ENCODE results near the gene CACNA1H. TPM values are rescaled to one million over a fixed set of nuclear protein-coding genes. Genes with fewer than 3 reads are reported as not detected.

CACNA1H gene
- total and polyA plus RNA-seq, 2 of the 8 experiments (the other 6 are each of a cell fraction or from before 2014, with no cell fraction given): 14.0 to 28.7 TPM

DNA sequence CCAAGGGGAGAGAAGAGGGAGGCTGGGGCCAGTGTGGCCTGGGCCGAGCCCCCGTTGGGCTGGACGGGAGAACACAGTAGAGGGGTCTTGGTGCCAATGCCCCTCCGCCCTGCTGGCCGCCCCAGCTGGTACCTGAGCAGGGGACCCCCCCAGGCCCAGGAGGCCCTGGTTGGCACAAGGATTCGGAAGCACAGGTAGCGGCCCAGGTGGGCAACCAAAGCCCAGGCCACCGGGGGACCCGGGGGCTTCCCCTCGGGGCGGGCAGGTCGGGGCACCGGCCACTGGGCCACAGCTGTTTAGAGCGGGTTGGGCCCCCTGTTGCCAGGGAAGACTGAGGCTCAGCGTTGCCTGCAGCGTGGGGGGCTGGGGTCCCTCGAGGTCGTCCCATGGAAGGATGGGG is 28.6 kb upstream of the CACNA1H start:
- WGBS, 2 experiments (ENCODE audit: extremely low coverage in 1 of 2, insufficient coverage in 1 of 2, insufficient read length in 1 of 2, insufficient replicate concordance in 2 of 2, low coverage in 1 of 2, low lambda C conversion rate in 2 of 2, missing lambda C conversion rate in 1 of 2): 92% methylated on average over 5 of the region's 18 CpGs; no CpG with 5 or more reads in 1 of the 2 experiments
- Histone ChIP-seq H3K27me3 (replicated peaks in 1 of 4; ENCODE audit: control insufficient read depth in 3 of 4, extremely low read depth in 1 of 4, insufficient read depth in 3 of 4, low read length in 3 of 4) (no peaks in the 10 kb centered on the region), H4K20me1 (replicated peaks in 1 of 2; ENCODE audit: control insufficient read depth in 1 of 2, insufficient read depth in 2 of 2, low read length in 2 of 2) (no peaks in the 10 kb centered on the region), H2AK5ac (ENCODE audit: low read depth, low read length) (no peak overlapping the region), H3K4me3 (ENCODE audit: extremely low read depth in 1 of 4, insufficient read depth in 2 of 4, low read depth in 3 of 4, low read length in 4 of 4) (no peak overlapping the region), H4K91ac (replicated peaks; ENCODE audit: insufficient read length, low read length) (no peak overlapping the region), H3K79me2 (ENCODE audit: control insufficient read depth in 1 of 2, insufficient read depth in 2 of 2, low read length in 2 of 2) (no peaks in the 10 kb centered on the region), H3K9ac (replicated peaks in 1 of 4; ENCODE audit: extremely low read depth in 1 of 4, low read depth in 3 of 4, low read length in 3 of 4) (no peak overlapping the region), H2BK20ac (ENCODE audit: low read length) (no peak overlapping the region), H3K27ac (ENCODE audit: low read depth, low read length) (no peak overlapping the region), H3K36me3 (ENCODE audit: control insufficient read depth in 2 of 4, insufficient read depth in 4 of 4, low read length in 3 of 4) (no peaks in the 10 kb centered on the region), H2BK5ac (ENCODE audit: low read depth, low read length) (no peak overlapping the region), H2BK12ac (ENCODE audit: low read depth, low read length) (no peak overlapping the region), H2AFZ (ENCODE audit: low read length) (no peak overlapping the region), H3K23ac (ENCODE audit: insufficient read length) (no peak overlapping the region), H3K56ac (replicated peaks; ENCODE audit: insufficient read length, low read depth, low read length) (no peak overlapping the region), H3K23me2 (ENCODE audit: low read depth, low read length) (no peaks in the 10 kb centered on the region), H2BK120ac (replicated peaks; ENCODE audit: low read depth, low read length) (no peak overlapping the region), H2BK15ac (ENCODE audit: low read length) (no peak overlapping the region), H3K14ac (ENCODE audit: insufficient read length) (no peak overlapping the region), H3K4ac (replicated peaks; ENCODE audit: insufficient read length, low read depth, low read length) (no peak overlapping the region), H3K9me3 (ENCODE audit: insufficient read depth in 2 of 2, low read depth in 1 of 2, low read length in 1 of 2) (no peaks in the 10 kb centered on the region), H3K4me2 (ENCODE audit: insufficient read depth in 1 of 2, low read depth in 2 of 2, low read length in 2 of 2) (no peak overlapping the region), H3K18ac (ENCODE audit: extremely low read depth, low read length) (no peak overlapping the region), H3K79me1 (ENCODE audit: low read depth, low read length) (no peaks in the 10 kb centered on the region), H4K8ac (ENCODE audit: extremely low read depth, insufficient read depth, low read length) (no peak overlapping the region), H3K4me1 (replicated peaks in 1 of 4; ENCODE audit: control insufficient read depth in 3 of 4, insufficient read depth in 4 of 4, low read length in 3 of 4) (peaks cover 0 to 6% (median 0%) of the 10 kb centered on the region in 4 experiments; a peak in 2 of 7 replicates), H4K5ac (ENCODE audit: insufficient read length, low read depth, low read length) (no peak overlapping the region)
- FAIRE-seq: no peak
- POLR2A ChIA-PET (ENCODE audit: partially characterized antibody): no interaction called here
- CTCF ChIA-PET (ENCODE audit: partially characterized antibody): no interaction called here
- DNase-seq (ENCODE audit: low read depth in 1 of 2, low spot score in 2 of 2): no peak
- TF ChIP-seq, protein P1, sequence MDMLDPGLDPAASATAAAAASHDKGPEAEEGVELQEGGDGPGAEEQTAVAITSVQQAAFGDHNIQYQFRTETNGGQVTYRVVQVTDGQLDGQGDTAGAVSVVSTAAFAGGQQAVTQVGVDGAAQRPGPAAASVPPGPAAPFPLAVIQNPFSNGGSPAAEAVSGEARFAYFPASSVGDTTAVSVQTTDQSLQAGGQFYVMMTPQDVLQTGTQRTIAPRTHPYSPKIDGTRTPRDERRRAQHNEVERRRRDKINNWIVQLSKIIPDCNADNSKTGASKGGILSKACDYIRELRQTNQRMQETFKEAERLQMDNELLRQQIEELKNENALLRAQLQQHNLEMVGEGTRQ (IDR thresholded peaks at IDR 0.05; ENCODE audit: low read length): no peak
- TF ChIP-seq MAFK (IDR thresholded peaks at IDR 0.05; ENCODE audit: low read depth, low read length): no peak
- no peak for TF ChIP-seq KDM4A (IDR thresholded peaks at IDR 0.05; ENCODE audit: low read depth, low read length, severe bottlenecking)
- TF ChIP-seq FOSL1 (IDR thresholded peaks at IDR 0.05; ENCODE audit: insufficient read depth, low read depth, low read length): no peak
- TF ChIP-seq JUND (IDR thresholded peaks at IDR 0.05; ENCODE audit: low read length): no peak
- no peak for TF ChIP-seq ZNF274 (IDR thresholded peaks at IDR 0.05; ENCODE audit: borderline replicate concordance, extremely low read depth, low read length)
- TF ChIP-seq SP1 (IDR thresholded peaks at IDR 0.05; ENCODE audit: low read depth, low read length): no peak
- TF ChIP-seq SIN3A (conservative IDR thresholded peaks at IDR 0.05 in 1 of 2, IDR thresholded peaks at IDR 0.05 in 1 of 2; ENCODE audit: low read depth in 1 of 2, low read length in 2 of 2): no peak
- TF ChIP-seq RAD21 (IDR thresholded peaks at IDR 0.05 in 1 of 2, conservative IDR thresholded peaks at IDR 0.05 in 1 of 2; ENCODE audit: low read depth in 2 of 2, low read length in 2 of 2): no peak
- TF ChIP-seq, protein P2, sequence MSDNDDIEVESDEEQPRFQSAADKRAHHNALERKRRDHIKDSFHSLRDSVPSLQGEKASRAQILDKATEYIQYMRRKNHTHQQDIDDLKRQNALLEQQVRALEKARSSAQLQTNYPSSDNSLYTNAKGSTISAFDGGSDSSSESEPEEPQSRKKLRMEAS (IDR thresholded peaks at IDR 0.05): no peak
- TF ChIP-seq SIX5 (IDR thresholded peaks at IDR 0.05; ENCODE audit: low read depth, low read length): no peak
